ENCODE results near the gene FIBCD1.
A peak's percentile ranks its signal among the peaks of the same experiment; 100 is the strongest.

Gene FIBCD1

GRCh38 chr9:130856474-130856873 is 82.6 kb downstream of the FIBCD1 start:
- DNase-seq (ENCODE audit: low read depth), result no peak
- TF ChIP-seq CTCF (conservative IDR thresholded peaks at IDR 0.05; ENCODE audit: low read length), result no peak
- H3K4me3 ChIP-seq (ENCODE audit: low read length), result no peak overlapping the region

GRCh38 chr9:130854835-130855234 is 84.2 kb downstream of the FIBCD1 start:
- 0 out of 2 replicates have a peak, but pooled peaks have one; percentile 5 for TF ChIP-seq CTCF (conservative IDR thresholded peaks at IDR 0.05; ENCODE audit: low read length)
- H3K4me3 ChIP-seq (ENCODE audit: low read length), result no peak overlapping the region
- DNase-seq (ENCODE audit: low read depth), result no peak

- no peak for TF ChIP-seq CTCF (conservative IDR thresholded peaks at IDR 0.05; ENCODE audit: low read length)
- no peak overlapping the region for H3K4me3 ChIP-seq (ENCODE audit: low read length)
- DNase-seq (ENCODE audit: low read depth), result no peak
These were observed 85.0 kb downstream of the FIBCD1 start for GRCh38 chr9:130854092-130854491.

- H3K4me3 ChIP-seq (ENCODE audit: low read length), result no peak overlapping the region
- no peak for DNase-seq (ENCODE audit: low read depth)
- no peak for TF ChIP-seq CTCF (conservative IDR thresholded peaks at IDR 0.05; ENCODE audit: low read length)
These were observed 86.2 kb downstream of the FIBCD1 start for GRCh38 chr9:130852801-130853200.
